ENCODE results near the gene STK24.
A peak's percentile ranks its signal among the peaks of the same experiment; 100 is the strongest.

STK24 gene

DNA sequence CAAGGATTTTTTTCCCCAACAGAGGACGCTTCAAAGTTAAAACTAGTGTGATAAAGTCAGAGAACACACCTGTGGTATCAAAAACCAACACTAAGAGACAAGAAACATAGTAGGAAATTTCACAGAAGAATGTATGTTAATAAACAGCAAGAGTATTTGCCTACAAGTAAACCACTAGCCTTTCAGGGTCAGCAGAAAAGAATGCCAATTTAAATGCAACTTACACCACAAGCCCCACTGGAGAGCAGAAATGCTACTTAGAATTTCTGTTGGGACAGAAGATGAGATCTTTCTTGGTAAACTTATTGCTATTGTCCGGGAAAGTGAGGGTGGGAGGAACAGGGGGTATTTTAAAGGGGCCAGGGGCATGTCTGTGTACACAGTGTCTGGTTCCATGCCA, 68.6 kb downstream of the STK24 start:
- DNase-seq, result no peak

DNA sequence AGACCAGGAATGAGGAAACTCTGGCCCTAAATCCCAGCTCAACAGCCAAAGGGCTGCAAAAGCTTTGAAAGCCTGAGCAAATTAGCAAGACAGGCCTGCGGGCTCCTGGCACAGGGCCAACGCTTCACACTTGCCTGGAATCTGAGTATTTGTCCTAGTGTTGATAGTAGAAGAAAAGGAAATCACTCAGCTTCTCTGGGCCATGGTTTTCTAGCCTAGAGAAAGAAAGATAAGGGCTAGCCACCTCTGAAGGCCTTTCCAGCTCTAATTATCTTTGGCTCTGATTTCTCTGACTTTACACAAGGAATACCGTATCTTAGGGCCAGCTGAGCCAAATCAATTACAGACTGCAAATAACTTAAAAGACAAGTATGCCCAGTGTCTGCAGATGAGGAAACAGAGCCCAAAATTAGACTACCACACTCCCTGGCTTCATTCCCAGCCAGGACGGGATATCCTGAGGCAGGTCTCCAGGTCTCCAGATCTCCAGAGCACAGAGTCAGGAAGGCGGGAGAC, 69.6 kb downstream of the STK24 start:
- DNase-seq, result peak; percentile 53

DNA sequence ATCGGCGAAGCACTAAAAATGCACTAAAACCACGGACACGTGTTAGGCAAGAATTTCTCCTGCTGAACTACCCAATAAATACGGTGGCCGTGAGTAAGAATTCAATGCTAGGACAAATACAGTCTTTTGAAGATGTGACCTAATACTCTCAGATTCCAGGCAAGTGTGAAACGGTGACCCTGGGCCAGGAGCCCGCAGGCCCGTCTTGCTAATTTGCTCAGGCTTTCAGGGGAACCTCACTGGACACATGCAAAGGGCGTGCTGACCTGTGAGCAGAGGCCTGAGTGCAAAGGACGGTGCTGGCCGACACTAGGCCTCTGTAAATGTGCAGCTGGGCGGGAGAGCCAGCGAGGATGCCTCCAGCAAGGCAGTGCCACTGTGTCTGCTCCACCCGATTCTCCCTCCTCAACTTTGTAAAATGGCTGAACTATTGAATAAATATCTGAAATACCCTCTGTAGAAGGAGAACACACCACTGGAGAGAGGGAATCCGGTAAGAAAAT, 70.1 kb downstream of the STK24 start:
- no peak for DNase-seq

DNA sequence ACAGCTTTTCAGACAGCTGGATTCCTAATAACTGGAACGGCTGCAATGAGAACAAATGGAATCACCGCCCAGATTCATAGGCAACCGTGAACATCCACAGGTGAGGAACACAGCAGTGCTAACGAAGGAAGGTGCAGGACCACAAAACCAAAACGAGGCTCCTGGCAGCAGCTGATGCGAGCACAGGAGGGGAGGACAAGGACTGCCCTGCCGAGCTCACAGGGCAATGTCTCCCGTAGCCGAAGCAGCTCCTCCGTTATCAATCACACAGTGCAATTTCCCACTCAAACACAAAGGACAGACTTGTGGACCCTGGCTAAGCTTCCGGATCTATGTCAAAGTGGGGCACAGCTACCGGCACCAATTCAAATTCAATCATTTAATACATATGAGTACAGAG, 70.6 kb downstream of the STK24 start:
- DNase-seq, result no peak

DNA sequence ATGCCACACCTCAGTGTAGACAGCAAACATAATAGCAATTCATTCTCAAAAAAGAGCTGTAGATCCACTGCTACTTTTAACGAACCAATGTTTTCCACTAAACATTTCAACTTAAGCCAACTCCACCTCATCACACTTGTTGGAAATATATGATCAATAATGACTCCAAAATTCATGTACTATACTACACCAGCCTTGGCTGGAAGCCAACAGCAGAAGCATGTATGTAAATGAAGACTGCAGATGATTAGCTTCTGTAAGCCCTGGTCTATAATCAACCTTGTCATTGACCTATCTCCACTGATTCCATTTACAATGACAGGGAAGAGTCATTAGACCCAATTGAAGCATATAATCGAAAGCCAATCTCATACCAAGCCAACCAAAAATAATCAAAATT, 71.7 kb downstream of the STK24 start:
- DNase-seq, result no peak

DNA sequence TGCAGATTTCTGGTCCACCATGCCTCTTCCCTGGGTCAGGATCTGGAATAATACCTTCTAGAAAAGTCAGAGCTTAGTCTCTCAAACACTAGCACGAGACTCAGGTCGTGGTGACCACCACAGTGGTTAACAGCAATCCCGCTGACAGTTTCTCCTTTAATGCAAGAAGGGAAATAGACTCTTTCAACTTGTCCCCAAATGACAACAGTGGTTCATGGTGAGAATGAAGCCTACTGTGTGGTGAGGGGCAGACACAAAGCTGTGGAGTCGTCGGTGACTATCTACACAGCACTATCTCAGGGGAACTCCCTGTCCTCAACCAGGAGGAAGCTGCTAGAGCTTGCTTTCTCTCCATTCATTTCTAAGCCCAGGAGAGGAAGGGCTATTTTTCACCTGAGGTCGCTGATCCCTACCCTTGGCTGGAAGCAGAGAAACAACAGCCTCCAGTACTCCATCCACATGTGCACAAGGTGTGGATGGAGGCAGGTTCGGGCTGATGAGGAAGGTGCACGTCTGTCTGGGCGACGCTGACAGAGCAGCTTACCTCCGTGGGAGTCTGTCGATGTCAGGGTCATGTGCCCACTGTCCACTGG, 72.4 kb downstream of the STK24 start:
- no peak for DNase-seq

DNA sequence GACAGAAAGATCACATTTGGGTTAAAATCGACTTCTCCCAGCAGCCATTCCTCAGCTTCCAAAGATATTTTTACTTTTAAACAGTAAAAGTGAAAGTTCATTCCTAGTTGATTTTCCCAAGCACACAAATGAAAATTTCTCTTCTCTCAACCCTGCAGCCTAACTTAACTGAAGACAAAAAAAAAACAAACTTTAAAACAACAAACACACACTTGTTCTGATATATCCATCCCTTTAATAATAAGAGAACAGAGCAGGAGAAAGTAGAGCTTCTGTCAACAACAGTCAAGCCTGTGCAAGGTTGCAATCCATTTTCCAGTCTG, 72.9 kb downstream of the STK24 start:
- DNase-seq, result no peak

DNA sequence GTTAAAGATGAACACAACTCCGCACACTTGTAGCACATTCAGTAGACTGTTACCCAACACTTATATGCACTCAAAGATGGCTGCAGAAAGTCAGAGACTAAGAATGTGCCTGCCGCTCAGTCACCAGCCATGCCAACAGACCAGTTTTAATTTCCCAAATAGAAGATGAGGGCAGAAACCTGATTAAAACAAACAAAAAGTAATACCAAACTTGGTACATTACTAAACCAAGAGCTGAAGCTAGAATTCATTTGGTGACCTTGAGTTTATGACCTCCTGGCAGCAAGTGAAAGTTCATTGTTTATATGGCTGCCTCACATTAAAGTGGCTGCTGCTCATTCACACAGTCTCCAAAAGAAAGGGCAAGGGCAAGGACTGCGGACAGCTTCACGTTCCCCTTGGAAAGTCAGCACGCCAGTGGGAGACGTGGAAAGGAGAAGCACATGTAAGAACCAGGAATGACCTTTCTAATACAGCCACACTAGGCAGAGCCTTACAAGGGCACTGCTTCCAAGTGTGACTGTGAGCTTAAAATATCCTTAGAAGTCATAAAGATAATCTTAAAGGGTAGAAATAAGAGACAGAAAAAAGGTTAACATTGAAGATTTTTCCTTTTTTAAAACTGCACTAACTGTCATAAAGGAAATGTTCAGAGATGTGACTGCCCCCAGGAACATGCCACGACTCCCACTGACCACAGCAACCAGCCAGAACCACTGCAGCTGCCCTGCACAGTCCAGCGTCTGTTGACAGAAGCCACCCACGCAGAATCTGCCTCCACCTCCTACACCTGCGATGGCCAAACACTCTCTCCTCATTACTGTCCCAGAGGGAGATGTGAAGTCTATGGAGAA, 73.5 kb downstream of the STK24 start:
- peak; percentile 2 for DNase-seq

DNA sequence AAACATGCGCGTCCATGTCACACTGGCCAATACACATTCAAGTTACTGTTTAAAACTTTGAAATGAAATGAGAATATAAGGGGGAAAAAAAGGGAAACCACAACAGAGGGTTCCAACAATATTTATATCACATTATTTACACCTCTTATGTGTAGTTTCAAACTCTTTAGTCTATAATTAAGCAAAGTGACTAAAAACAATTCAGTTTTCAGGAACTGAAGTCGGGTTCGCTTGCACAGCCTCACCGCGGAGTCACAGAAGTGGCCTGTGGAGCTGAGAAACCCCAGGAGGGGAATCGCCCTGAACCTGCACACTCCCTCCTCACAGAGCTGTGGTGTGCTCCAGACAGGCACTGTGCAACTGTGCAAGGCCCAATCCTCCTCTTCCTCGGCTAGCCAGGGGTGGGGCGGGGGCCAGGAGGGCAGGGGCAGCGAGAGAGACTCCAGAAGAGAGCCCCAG, 75.9 kb downstream of the STK24 start:
- no peak for DNase-seq

DNA sequence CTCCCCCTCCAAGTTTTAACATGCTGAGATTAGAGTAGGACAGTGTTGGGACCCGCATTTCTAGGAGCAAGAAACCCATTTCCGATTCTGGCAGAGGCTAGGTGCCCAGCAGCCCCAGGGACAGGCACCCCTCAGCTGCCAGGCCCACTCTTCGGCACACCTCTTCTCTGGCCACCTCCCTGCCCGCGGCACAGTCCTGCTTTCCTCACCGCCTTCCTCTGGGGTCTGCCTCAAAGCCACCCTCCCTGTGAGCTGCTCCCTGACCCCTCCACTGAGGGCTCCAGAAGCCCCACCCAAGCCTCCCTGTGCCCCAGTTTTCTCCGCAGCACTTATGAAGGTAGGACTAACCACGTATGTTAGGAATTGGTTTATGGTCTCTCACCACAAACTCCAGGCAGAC, 79.9 kb downstream of the STK24 start:
- no peak for DNase-seq

DNA sequence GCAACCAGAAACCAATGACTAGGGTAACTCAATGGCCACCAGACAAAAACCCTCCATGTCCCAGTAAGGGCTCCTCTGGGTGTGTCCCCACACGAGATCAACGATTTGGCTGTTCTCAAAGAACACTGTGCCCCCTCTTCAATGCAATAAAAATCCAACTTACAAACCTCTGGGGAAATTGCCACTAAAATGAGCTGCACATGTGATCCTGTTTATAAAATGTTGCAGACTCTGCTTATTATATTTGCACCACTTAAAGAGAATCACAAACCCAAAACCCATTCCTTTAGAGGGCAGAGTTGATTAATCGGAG, 80.5 kb downstream of the STK24 start:
- no peak for DNase-seq

DNA sequence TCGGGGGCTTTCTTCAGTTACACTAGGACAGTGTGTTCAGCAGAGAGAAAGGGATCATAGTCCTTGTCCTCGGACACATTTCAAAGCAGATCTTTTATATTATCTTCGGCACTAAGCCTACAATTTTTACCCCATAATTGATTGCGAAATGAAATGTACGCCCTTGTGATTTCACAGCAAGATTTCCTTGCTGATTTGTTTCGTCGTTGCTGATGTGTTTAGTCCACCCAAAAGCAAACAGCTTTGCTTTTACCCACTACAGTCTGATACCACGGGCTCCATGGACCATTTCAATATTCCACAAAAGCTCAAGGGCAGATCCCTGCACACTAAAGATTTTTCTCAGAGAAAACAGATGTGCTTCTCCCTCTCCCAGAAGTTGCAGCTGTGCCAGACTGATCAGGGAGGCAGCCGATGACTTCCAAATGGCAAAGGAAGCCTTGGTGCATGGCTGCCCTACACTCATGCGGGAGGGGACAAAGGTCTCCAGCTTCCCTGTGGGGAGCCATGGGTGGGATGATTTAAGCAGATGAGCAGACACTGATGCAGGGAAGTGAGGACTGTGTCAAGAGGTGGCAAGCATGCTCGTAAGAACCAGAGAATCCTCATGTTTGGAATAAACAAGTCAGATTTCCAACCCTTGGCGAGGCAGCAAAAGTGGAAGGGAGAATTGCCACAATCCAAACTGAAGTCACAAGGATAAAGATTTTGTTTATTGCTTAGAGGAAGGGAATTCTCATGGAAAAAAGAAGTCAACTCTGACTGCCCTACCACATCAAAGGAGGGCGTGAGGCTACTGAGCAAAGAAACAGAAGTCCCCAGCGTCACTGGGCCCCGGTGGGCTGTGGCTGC, 81.1 kb downstream of the STK24 start:
- DNase-seq, result no peak

DNA sequence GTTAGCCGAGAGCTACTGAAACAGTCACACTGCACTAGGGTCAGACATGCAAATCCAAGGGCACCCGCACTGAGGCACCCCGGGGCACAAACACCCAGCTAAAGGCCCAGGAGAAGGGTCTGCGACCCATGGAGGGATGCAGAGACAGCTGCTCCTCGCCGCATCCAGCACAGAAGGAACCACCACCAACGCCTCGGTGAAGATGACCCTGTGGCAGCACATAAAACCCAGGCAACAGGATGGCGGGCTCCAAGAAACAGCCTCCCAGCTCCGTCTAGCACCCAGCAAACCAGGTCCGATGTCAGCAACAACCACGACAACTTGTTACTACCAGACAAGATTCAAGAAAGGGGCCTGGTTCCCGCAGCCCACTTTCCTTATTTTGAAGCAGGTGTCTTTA, 82.1 kb downstream of the STK24 start:
- no peak for DNase-seq

DNA sequence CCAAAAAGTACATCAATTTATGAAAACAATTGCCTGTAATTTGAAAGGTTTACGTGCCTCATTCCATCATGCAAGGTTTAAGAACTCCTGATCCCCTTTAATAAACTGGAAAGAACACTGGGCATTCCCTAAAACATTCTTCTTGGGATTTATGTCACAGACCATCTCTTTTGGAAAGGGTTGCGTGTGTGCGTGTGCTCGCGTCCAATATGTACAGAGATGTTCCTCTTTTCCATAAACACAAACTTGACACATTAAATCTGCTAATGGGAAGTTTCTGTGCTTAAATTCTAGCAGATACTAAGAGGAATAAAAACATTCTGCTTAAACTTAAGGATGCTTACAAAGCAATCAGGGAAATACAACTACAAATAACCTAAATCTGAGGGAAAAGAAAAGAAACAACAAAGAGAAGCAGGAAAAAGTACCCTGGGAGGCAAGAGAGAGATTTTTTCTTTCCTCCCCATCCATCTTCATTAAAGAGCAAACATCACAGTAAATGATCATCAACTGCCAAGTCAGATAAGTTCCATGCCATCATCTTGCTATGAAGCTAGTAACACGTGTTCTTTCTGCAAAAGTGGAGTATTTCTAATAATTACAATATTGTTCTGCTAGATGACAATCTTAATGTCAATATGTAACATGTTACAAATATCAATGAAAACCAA, 83.7 kb downstream of the STK24 start:
- DNase-seq, result no peak

DNA sequence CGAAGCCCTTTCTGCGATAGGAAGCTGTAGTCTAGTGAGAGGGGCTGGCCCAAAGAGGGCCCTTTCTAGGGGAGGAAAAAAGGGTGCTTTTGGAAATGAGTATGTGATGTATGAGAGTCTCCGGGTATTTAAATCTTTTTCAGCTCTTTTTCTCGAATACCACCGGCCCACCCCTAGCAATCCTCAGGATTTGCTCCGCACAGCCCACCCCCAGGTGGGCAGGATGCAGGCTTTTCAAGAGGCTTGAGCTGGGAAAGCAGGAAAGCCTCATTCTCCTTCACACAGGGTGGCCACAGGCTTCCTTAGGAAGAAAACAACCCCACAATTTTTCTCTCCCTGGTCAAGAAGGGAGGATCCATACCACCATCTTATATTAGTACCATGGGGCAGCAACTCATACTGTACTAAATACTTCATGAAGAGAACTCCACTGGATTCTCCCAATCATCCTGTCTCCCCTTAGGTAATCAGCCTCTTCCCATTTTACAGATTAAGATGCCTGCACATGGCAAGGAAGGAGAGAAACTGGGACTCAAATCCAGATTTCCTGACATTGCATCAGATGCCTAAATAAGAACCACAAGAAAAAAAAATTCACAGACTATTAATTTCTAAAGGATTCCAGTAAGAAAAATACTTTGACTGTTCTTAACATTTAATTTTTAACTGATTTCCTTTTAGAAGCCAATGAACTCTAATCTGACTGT, 84.4 kb downstream of the STK24 start:
- no peak for DNase-seq

DNA sequence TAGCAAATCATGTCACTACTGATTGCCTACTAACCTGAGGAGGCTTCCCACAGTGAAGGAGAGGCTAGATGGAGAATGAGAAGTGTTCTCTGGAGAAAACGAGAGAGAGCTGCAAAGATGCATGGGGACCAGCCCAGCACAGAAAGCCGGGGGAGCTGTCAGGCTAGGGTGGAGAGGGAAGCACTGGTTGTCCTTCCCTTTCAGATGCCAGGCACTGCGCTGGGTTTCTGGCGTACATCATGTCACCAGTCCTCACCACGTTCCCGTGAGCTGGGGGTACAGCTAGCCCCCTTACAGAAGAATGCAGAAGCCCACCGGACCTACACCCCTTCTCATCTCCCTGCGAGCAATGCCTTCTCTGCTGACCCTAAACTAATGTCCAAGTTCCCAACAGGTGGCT, 86.0 kb downstream of the STK24 start:
- no peak for DNase-seq

DNA sequence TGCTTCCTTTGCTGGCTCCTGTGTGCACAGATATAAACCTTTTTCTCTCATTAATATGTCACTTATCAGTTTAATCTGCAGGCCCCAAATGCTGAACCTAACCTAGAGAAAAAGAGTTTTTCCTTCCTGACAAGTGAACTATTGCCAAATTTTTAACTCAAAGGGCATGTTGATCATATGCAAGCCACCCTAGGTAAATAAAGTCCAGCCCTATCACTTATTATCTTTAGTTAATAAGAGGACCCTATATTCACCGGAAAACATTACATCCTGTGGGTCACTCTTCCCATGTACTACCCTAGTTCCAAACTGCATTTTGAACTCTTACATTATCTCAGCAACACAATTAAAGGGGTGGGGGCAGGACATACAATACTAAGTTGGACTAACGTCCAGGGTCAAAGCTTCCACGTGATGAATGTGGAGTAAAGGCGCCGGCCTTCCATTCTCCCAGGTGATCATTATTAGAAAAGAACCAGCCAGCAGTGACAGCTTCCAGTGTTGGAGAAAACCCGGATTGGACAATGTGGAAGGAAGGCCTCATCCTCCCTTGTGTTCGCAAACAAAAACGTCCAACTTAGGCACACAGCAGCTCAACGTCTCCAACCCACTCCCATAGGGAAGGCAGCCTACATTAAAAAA, 86.6 kb downstream of the STK24 start:
- no peak for DNase-seq

DNA sequence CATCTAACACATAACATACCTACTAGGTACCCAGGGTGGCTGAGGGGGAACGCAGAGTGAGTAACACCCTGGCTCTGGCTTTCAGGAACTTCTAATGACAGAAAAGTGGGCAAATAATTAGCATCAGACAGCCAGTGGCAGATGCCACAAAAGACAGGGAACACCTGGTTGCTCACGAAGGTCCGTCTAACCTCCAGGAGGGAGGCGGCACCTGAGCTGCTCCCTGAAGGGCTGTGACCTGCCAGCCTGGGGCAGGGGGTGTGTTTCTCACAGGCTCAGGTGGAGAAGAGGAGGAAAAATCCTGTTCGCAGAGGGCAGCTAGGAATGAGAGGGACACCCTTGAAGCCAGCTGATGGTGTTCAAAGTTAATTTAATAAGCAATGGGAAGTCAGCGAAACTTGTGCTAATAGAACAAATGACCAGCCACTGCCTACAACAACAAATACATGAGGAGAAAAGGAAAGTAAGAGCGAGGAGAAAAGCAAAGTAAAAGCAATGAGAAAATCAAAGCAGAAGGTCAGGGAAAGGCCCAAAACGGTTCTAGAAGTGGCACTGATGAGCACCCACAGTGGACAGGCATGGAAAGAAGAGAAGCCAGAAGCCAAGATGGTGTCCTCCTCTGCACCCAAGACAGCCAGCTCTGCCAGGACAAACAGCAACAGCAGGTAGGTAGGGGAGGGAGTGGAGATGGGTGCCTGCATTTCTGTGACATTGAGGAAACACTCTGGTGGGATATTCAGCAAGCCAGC, 87.3 kb downstream of the STK24 start:
- DNase-seq, result no peak

DNA sequence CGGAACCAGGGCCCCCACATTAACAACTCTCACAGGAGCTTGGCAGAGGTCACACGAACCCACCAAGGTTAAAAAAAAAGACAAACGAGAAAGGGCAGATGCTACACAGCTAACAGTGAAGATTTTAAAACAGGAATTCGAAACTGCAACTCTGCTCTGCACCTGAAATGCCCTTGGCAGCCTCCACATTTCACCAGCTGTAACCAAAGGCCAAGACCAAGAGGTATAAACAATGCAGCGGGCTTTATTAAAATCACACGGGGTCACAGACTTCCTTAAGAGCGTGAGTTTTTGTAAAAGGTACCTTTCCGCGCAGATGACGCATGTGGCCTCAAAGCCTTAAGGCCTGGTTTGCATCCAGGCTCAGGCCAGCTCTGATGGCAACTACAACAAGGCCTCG, 88.2 kb downstream of the STK24 start:
- DNase-seq, result no peak

DNA sequence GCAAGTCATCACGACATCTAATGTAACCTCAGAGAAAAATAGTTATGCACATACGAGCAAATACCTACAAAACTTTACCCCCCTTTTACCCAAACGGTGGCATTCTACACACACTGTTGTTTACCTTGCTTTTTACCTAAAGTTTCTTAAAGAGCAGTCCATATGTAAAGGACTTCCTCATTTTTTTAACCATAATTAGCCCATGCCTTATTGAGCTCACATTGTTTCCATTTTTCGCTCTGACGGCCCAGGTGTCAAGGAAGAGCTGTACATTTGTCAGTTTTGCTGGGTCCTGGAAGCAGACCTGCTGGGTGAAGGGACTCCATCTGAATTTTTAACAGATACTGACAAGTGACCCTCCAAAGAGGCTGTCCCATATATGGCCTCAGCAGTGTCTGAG, 89.4 kb downstream of the STK24 start:
- DNase-seq, result no peak

DNA sequence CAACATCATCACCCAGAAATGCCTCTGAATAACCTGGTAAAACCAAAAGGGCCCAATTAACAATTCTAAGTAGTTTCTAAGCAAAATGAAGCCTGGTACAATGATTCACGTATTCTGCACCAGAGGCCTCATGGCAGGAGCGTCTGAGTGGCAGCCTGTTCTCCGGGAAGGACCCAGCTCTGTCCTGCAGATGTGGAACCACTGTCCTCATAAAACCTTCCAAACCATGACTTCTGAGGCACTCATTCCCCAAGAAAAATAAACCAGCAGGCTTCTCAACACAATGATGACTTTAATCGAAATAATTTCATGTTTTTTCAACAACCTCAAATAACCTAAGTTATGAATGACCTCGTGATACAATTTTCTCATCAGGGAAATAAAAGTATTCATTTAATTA, 89.9 kb downstream of the STK24 start:
- no peak for DNase-seq

Measured in DMS53 (cell line).